NCI-H345 (cell line): ENCODE data around the gene AUTS2.

ENCODE experiments used
- DNase-seq: peaks from one replicate; lab custom pipeline; 2025; lab: John Stamatoyannopoulos, UW

AUTS2 gene

GRCh38 chr7:70660819-70661191, 1062.5 kb downstream of the AUTS2 start:
- no peak for DNase-seq

- no peak for DNase-seq
Observed at GRCh38 chr7:70663680-70664079, 1065.4 kb downstream of the AUTS2 start.

- DNase-seq = no peak
Observed at GRCh38 chr7:70665997-70666396, 1067.7 kb downstream of the AUTS2 start.

GRCh38 chr7:70667406-70667805, 1069.1 kb downstream of the AUTS2 start:
- DNase-seq = no peak

GRCh38 chr7:70668606-70669358, 1070.5 kb downstream of the AUTS2 start:
- DNase-seq = no peak

GRCh38 chr7:70669854-70670253, 1071.6 kb downstream of the AUTS2 start:
- DNase-seq = no peak

GRCh38 chr7:70670288-70670687, 1072.0 kb downstream of the AUTS2 start:
- no peak for DNase-seq

- DNase-seq = no peak
Observed at GRCh38 chr7:70673778-70674570, 1075.7 kb downstream of the AUTS2 start.

GRCh38 chr7:70674571-70675010, 1076.3 kb downstream of the AUTS2 start:
- no peak for DNase-seq

- DNase-seq = no peak
Observed at GRCh38 chr7:70676243-70676642, 1078.0 kb downstream of the AUTS2 start.

GRCh38 chr7:70678621-70679251, 1080.5 kb downstream of the AUTS2 start:
- DNase-seq = no peak

GRCh38 chr7:70679661-70680060, 1081.4 kb downstream of the AUTS2 start:
- no peak for DNase-seq

- no peak for DNase-seq
Observed at GRCh38 chr7:70680306-70680705, 1082.0 kb downstream of the AUTS2 start.

GRCh38 chr7:70680743-70681468, 1082.6 kb downstream of the AUTS2 start:
- no peak for DNase-seq

- DNase-seq = no peak
Observed at GRCh38 chr7:70681469-70682350, 1083.4 kb downstream of the AUTS2 start.

- DNase-seq = no peak
Observed at GRCh38 chr7:70684173-70684572, 1085.9 kb downstream of the AUTS2 start.

- DNase-seq = no peak
Observed at GRCh38 chr7:70693321-70693685, 1095.0 kb downstream of the AUTS2 start.

GRCh38 chr7:70693686-70694433, 1095.6 kb downstream of the AUTS2 start:
- peak; percentile 88 for DNase-seq

- DNase-seq = peak; percentile 21
Observed at GRCh38 chr7:70694434-70694970, 1096.2 kb downstream of the AUTS2 start.
